ENCODE results near the gene GATA2.

Gene GATA2

DNA sequence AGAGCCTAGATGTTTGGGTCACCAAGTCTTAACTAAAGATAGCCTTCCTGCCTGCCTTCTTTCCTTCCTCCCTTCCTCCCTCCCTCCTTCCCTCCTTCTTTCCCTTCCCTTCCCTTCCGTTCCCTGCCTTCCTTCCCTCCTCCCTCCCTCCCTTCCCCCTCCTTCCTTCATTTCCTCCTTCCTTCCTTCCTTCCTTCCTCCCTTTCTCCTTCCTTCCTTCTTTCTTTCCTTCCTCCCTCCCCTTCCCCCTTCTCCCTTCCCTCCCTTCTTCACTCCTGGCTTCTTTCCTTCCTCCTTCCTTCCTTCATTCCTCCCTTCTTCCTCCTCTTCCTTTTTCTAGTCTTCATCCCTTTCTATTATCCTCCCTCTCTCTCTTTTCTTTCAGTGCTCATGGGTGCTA lies 28.3 kb downstream of the GATA2 start:
- ChIA-PET CTCF (no interaction called here), POLR2A (ENCODE audit: low non-redundant PET) (no interaction called here)
- H3K27ac ChIP-seq: no peak overlapping the region
- DNase-seq (ENCODE audit: low spot score): no peak
- TF ChIP-seq, protein P1, sequence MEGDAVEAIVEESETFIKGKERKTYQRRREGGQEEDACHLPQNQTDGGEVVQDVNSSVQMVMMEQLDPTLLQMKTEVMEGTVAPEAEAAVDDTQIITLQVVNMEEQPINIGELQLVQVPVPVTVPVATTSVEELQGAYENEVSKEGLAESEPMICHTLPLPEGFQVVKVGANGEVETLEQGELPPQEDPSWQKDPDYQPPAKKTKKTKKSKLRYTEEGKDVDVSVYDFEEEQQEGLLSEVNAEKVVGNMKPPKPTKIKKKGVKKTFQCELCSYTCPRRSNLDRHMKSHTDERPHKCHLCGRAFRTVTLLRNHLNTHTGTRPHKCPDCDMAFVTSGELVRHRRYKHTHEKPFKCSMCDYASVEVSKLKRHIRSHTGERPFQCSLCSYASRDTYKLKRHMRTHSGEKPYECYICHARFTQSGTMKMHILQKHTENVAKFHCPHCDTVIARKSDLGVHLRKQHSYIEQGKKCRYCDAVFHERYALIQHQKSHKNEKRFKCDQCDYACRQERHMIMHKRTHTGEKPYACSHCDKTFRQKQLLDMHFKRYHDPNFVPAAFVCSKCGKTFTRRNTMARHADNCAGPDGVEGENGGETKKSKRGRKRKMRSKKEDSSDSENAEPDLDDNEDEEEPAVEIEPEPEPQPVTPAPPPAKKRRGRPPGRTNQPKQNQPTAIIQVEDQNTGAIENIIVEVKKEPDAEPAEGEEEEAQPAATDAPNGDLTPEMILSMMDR (conservative IDR thresholded peaks at IDR 0.05; ENCODE audit: low read depth): no peak

DNA sequence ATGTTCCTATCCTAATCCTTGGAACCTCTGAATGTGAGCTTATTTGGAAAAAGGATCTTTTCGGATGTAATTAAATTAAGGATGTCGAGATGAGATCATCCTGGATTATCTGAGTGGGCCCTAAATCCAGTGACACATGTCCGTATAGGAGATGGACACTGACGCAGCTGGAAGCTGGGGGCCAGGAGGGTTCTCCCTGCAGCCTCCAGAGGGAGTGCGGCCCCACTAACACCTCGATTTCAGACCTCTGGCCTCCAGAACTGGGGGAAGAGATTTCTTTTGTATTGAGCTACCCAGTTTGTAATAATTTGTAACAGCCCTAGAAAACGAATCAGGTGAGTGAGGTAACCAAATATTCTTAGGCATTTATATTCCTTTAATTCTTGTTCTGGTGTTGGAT lies 28.8 kb downstream of the GATA2 start:
- ChIA-PET CTCF (no interaction called here), POLR2A (ENCODE audit: low non-redundant PET) (no interaction called here)
- H3K27ac ChIP-seq: no peak overlapping the region
- TF ChIP-seq, protein P1 (conservative IDR thresholded peaks at IDR 0.05; ENCODE audit: low read depth): no peak
- DNase-seq (ENCODE audit: low spot score): no peak

DNA sequence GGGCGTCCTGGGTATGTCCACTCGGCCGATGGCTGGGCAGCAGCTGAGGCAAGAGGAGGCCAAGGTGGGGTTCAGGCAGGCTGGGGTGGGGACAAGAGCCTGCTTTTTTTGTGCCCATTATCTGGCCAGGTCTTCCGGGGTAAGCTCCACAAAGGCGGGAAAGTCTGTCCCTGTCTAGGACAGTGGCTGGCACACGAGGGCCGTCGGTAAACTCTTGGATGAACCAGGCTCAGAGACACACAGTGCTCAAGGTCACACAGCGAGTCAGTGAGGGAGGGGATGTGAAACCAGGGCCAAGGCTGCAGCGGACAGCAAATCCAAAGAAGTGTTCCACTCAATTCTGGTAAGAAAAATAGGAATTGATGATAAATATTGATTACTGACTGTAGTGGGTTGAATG lies 29.2 kb downstream of the GATA2 start:
- H3K27ac ChIP-seq: no peak overlapping the region
- TF ChIP-seq, protein P1 (conservative IDR thresholded peaks at IDR 0.05; ENCODE audit: low read depth): no peak
- DNase-seq (ENCODE audit: low spot score): no peak
- ChIA-PET POLR2A (ENCODE audit: low non-redundant PET) (no interaction called here), CTCF (no interaction called here)

DNA sequence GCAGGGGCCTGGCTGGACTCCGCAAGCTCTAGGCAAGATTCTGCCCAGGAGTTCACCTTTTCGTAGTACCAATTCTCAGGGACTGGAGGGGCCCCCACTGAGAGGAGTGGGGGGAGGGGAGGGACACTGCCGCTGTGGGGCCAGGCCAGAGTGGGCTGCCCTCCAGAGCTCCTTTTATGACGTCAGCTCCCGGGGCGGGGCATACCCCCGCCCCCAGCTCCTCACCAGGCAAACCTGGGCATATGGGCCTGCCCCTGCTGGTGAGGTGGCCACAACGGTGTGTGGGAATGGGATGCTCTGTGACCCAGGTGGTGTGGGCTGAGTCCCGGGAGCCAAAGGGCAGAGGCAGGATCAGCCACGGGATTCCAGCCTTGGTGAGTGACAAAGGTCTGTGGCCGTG lies 29.6 kb downstream of the GATA2 start:
- no peak overlapping the region for H3K27ac ChIP-seq
- POLR2A ChIA-PET (ENCODE audit: low non-redundant PET): no interaction called here
- DNase-seq (ENCODE audit: low spot score): no peak
- CTCF ChIA-PET: no interaction called here
- TF ChIP-seq, protein P1 (conservative IDR thresholded peaks at IDR 0.05; ENCODE audit: low read depth): no peak

DNA sequence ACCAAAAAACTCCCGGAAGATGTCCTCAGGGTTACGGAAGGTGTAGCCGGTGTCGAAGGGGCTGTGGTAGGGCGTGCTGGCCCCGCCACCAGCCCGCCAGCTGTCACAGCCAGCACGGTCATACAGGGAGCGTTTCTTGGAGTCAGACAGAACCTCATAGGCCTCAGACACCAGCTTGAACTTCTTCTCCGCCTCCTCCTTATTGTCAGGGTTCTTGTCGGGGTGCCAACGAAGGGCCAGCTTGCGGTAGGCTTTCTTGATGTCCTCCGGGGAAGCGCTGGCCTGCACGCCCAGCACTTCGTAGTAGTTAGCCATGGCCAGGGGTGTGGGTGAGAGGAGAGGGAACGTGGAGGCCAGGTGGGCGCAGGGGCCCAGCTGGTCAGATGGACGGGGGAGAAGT lies 30.1 kb downstream of the GATA2 start:
- POLR2A ChIA-PET (ENCODE audit: low non-redundant PET): no interaction called here
- no peak overlapping the region for H3K27ac ChIP-seq
- TF ChIP-seq, protein P1 (conservative IDR thresholded peaks at IDR 0.05; ENCODE audit: low read depth): no peak
- DNase-seq (ENCODE audit: low spot score): no peak
- CTCF ChIA-PET: interaction anchor here (0.6 to 1.1 kb wide), 2 partner anchors 13 to 155 kb away, joined by 3 to 4 read pairs; no protein-coding TSS in a partner anchor

DNA sequence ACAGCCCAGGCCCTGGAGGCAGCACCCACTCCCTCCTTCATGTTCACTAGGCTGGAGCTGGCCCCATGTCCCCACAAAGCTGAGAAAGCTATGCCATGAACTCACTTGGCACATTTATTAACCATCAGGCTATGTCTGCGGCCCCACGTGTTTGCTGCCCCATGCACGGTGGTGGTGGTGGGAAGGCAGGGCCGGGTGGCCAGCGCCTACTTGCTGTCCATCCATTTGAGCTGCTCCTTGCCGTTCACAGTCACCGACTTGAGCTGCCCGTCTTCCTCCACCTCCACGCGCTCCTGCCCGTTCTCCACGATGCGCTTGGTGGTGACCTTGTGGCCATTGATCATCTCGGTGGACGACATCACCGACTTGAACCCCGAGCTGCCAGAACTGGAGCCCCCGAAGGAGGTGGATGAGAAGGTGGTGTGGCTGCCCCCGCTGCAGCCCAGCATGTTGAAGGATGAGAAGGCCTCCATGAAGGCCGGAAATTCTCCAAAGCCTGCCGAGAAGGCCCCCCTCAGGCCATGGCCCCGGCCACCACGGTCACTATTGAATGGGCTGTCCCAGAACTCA lies 30.6 kb downstream of the GATA2 start:
- ChIA-PET CTCF (interaction anchor here (0.6 to 1.1 kb wide), 2 partner anchors 12 to 156 kb away, joined by 3 to 4 read pairs; no protein-coding TSS in a partner anchor), POLR2A (ENCODE audit: low non-redundant PET) (interaction anchor here (0.5 kb wide), 1 partner anchor 1164 kb away, joined by 4 read pairs; no protein-coding TSS in a partner anchor)
- TF ChIP-seq, protein P1 (conservative IDR thresholded peaks at IDR 0.05; ENCODE audit: low read depth): no peak
- no peak for DNase-seq (ENCODE audit: low spot score)
- H3K27ac ChIP-seq: no peak overlapping the region
